Measurements from ENCODE around the gene ECI2. TPM values are rescaled to one million over a fixed set of nuclear protein-coding genes. Genes with fewer than 3 reads are reported as not detected.

Gene ECI2
- total and polyA plus RNA-seq, 9 donors: 52.0 to 141 (median 67.1) TPM

GRCh38 chr6:4176907-4177306 is 41.5 kb upstream of the ECI2 start:
- Histone ChIP-seq H3K4me3 (no peak overlapping the region), H3K27ac (no peak overlapping the region), H3K36me3 (no peaks in the 10 kb centered on the region), H3K27me3 (no peaks in the 10 kb centered on the region), H3K9me3 (no peaks in the 10 kb centered on the region), H3K4me1 (ENCODE audit: insufficient read depth) (no peaks in the 10 kb centered on the region)
- WGBS, 3 donors: 87 to 96% (median 93%) methylated on average over 2 of the region's 2 CpGs
- intact Hi-C loops (cut with DNase I): no loop called here
- DNase-seq: no peak
- TF ChIP-seq, protein P1, sequence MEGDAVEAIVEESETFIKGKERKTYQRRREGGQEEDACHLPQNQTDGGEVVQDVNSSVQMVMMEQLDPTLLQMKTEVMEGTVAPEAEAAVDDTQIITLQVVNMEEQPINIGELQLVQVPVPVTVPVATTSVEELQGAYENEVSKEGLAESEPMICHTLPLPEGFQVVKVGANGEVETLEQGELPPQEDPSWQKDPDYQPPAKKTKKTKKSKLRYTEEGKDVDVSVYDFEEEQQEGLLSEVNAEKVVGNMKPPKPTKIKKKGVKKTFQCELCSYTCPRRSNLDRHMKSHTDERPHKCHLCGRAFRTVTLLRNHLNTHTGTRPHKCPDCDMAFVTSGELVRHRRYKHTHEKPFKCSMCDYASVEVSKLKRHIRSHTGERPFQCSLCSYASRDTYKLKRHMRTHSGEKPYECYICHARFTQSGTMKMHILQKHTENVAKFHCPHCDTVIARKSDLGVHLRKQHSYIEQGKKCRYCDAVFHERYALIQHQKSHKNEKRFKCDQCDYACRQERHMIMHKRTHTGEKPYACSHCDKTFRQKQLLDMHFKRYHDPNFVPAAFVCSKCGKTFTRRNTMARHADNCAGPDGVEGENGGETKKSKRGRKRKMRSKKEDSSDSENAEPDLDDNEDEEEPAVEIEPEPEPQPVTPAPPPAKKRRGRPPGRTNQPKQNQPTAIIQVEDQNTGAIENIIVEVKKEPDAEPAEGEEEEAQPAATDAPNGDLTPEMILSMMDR (IDR thresholded peaks at IDR 0.05): no peak
- TF ChIP-seq POLR2A (IDR thresholded peaks at IDR 0.05) (no peak), EP300 (IDR thresholded peaks at IDR 0.05) (no peak)

- Histone ChIP-seq H3K4me1 (ENCODE audit: insufficient read depth) (no peaks in the 10 kb centered on the region), H3K4me3 (no peak overlapping the region), H3K27ac (no peak overlapping the region), H3K36me3 (no peaks in the 10 kb centered on the region), H3K9me3 (no peaks in the 10 kb centered on the region), H3K27me3 (no peaks in the 10 kb centered on the region)
- WGBS, 3 donors: 90 to 91% (median 91%) methylated on average over 6 of the region's 6 CpGs
- TF ChIP-seq EP300 (IDR thresholded peaks at IDR 0.05) (no peak), POLR2A (IDR thresholded peaks at IDR 0.05) (no peak)
- TF ChIP-seq, protein P1 (IDR thresholded peaks at IDR 0.05): no peak
- intact Hi-C loops (cut with DNase I): no loop called here
- DNase-seq: no peak
Observed at GRCh38 chr6:4174042-4174441, 38.7 kb upstream of the ECI2 start.

- Histone ChIP-seq H3K27ac (no peak overlapping the region), H3K4me1 (ENCODE audit: insufficient read depth) (no peaks in the 10 kb centered on the region), H3K4me3 (no peak overlapping the region), H3K36me3 (no peaks in the 10 kb centered on the region), H3K9me3 (no peaks in the 10 kb centered on the region), H3K27me3 (no peaks in the 10 kb centered on the region)
- no peak for DNase-seq
- 73 to 82% (median 77%) methylated on average over 3 of the region's 3 CpGs for WGBS, 3 donors
- intact Hi-C loops (cut with DNase I): no loop called here
- TF ChIP-seq, protein P1 (IDR thresholded peaks at IDR 0.05): no peak
- TF ChIP-seq EP300 (IDR thresholded peaks at IDR 0.05): no peak
- TF ChIP-seq POLR2A (IDR thresholded peaks at IDR 0.05): no peak
Observed at GRCh38 chr6:4172368-4172767, 37.0 kb upstream of the ECI2 start.

DNA sequence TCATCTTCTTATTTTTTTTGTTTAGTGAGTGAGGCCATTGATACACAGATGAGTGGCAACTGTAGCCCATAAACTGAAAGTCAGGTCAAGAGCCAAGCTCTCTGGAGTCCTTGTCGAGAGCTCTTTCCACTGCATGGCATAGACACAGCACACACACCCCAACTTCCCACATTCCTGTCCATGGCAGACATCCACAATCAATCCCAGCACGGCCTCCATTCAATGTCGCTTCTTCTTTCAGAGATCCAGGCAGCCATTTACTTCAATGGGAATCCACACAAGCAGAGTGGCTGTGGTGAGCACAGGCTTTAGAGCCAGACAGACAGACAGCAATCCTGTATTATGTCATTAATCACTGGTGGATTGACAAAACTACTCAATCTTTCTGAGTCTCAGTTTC is 34.9 kb upstream of the ECI2 start:
- Histone ChIP-seq H3K4me1 (ENCODE audit: insufficient read depth) (no peaks in the 10 kb centered on the region), H3K4me3 (no peak overlapping the region), H3K27ac (no peak overlapping the region), H3K9me3 (no peaks in the 10 kb centered on the region), H3K27me3 (no peaks in the 10 kb centered on the region), H3K36me3 (no peaks in the 10 kb centered on the region)
- 86 to 88% (median 87%) methylated on average over 3 of the region's 3 CpGs for WGBS, 3 donors
- no peak for DNase-seq
- TF ChIP-seq EP300 (IDR thresholded peaks at IDR 0.05) (no peak), POLR2A (IDR thresholded peaks at IDR 0.05) (no peak)
- TF ChIP-seq, protein P1 (IDR thresholded peaks at IDR 0.05): no peak
- intact Hi-C loops (cut with DNase I): no loop called here

All from ovary (tissue), 9 donors.